Kidney (tissue), 14 donors: ENCODE data around the gene FAM89B. TPM values are rescaled to one million over a fixed set of nuclear protein-coding genes. Genes with fewer than 3 reads are reported as not detected.

Source experiments
- DNase-seq, 5 donors: peaks; one replicate each; pipeline ENCODE4 v3.0.0-alpha.2; 2013 to 2020
- FAIRE-seq: peaks from 2 replicates; lab custom pipeline; 2012; peaks lifted over from hg19 to GRCh38; lab: Jason Lieb, UNC
- H3K27ac ChIP-seq, 2 donors: one replicate each; pipeline ENCODE4 v1.7.0; 2013; ENCODE audit warnings: low read depth in 2 of 2, low read length in 2 of 2, inconsistent platforms in 1 of 2
- H3K27me3 ChIP-seq: one replicate; pipeline ENCODE4 v1.7.1; 2013; ENCODE audit warnings: low read length, inconsistent platforms; ENCODE audit not compliant: control insufficient read depth, insufficient read depth
- H3K36me3 ChIP-seq, 3 donors: one replicate each; pipeline versions ENCODE4 v1.7.0 to v1.7.1; 2013; ENCODE audit warnings: low read length in 3 of 3, control low read depth in 1 of 3, inconsistent platforms in 1 of 3; ENCODE audit not compliant: insufficient read depth in 3 of 3, control insufficient read depth in 2 of 3
- H3K4me1 ChIP-seq, 3 donors: one replicate each; pipeline versions ENCODE4 v1.7.0 to v1.7.1; 2013; ENCODE audit warnings: low read length in 3 of 3, inconsistent platforms in 1 of 3, low read depth in 1 of 3; ENCODE audit not compliant: control insufficient read depth in 2 of 3, insufficient read depth in 2 of 3
- H3K4me3 ChIP-seq, 3 donors: one replicate each; pipeline versions ENCODE4 v1.7.0 to v1.8.1; 2013; ENCODE audit warnings: low read length in 3 of 3, control low read depth in 1 of 3, inconsistent platforms in 1 of 3
- H3K9ac ChIP-seq, 3 donors: one replicate each; pipeline versions ENCODE4 v1.7.0 to v1.7.1; 2013; ENCODE audit warnings: low read length in 3 of 3, control low read depth in 1 of 3, inconsistent platforms in 1 of 3
- H3K9me3 ChIP-seq, 3 donors: one replicate each; pipeline versions ENCODE4 v1.7.0 to v1.7.1; 2013; ENCODE audit warnings: low read length in 3 of 3, control low read depth in 1 of 3, inconsistent platforms in 1 of 3; ENCODE audit not compliant: control insufficient read depth in 2 of 3, insufficient read depth in 1 of 3
- intact Hi-C: fragments of 100-400 bp; cut with DNase I; formaldehyde crosslinking; loops from one replicate; pipeline ENCODE4 v1.11.1; 2022
- polyA plus RNA-seq: library from polyadenylated mRNA; stranded (reverse); fragments of 350-450 nt; fragmentation: Illumina TruSeq; extraction: RNeasy Lipid Tissue Mini Kit (QIAGEN cat#74804); gene quantifications from one replicate; pipeline ENCODE4 v1.2.3, GENCODE V29; 2014; ENCODE audit warnings: low read depth, low replicate concordance; ENCODE audit not compliant: insufficient read depth
- total RNA-seq: library from RNA; stranded (reverse); fragmentation: NEBNext Ultra II Directional; extraction: Animal tissue kit (Norgen Biotek cat#: 25700); gene quantifications from one replicate; pipeline ENCODE4 v1.2.1, GENCODE V29; 2021
- TF ChIP-seq, protein P1 (sequence below): IDR thresholded peaks from 3 replicates; pipeline ENCODE4 v1.5.1; 2012; ENCODE audit warnings: mild to moderate bottlenecking, moderate library complexity, borderline replicate concordance; ENCODE audit not compliant: insufficient read depth; ENCODE audit errors: extremely low read depth
- donor health status: control.
- donor health status: control.
- donor health status: control.
- donor health status: control.
- donor health status: control.
- donor health status: DM: yes; HTN: yes; CAD: no.
- donor health status: Normal renal cell carcinoma (clear cell type).

Gene FAM89B
- total and polyA plus RNA-seq, 2 donors from 2014 or later = 33.5 to 36.7 TPM

DNA sequence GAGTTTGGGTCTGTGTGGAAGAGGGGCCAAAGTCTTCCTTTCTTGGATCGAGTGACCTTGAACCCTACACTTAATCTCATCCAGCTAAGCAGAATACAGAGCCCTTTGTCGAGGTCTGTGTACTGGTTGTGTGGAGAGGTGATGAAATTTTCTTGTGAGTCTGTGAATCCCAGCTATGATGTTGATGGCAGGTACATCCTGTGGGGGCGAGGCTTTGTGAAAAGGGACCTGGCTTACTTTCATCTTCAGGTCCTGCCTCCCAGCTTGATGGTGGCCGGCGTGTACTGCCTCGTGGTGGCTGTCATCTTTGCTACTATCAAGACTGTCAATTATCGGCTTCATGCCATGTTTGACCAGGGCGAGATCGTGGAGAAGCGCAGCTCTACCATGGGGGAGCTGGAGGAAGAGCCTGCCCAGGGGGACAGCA lies 44.2 kb downstream of the FAM89B start:
- FAIRE-seq (no peak), DNase-seq (no peak)
- intact Hi-C loops = no loop called here
- Histone ChIP-seq H3K4me1 (peaks cover 0 to 30% (median 0%) of the 10 kb centered on the region in 3 donors), H3K27ac (no peak overlapping the region), H3K36me3 (peaks cover 2 to 12% (median 5%) of the 10 kb centered on the region in 3 donors), H3K4me3 (peak overlapping the region; percentile 53 to 76 (median 59)), H3K27me3 (no peaks in the 10 kb centered on the region), H3K9me3 (no peaks in the 10 kb centered on the region), H3K9ac (peak overlapping the region; percentile 2 to 68 (median 38))
- TF ChIP-seq, protein P1, sequence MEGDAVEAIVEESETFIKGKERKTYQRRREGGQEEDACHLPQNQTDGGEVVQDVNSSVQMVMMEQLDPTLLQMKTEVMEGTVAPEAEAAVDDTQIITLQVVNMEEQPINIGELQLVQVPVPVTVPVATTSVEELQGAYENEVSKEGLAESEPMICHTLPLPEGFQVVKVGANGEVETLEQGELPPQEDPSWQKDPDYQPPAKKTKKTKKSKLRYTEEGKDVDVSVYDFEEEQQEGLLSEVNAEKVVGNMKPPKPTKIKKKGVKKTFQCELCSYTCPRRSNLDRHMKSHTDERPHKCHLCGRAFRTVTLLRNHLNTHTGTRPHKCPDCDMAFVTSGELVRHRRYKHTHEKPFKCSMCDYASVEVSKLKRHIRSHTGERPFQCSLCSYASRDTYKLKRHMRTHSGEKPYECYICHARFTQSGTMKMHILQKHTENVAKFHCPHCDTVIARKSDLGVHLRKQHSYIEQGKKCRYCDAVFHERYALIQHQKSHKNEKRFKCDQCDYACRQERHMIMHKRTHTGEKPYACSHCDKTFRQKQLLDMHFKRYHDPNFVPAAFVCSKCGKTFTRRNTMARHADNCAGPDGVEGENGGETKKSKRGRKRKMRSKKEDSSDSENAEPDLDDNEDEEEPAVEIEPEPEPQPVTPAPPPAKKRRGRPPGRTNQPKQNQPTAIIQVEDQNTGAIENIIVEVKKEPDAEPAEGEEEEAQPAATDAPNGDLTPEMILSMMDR = no peak

GRCh38 chr11:65617136-65617850 lies 45.0 kb downstream of the FAM89B start:
- Histone ChIP-seq H3K27me3 (no peaks in the 10 kb centered on the region), H3K27ac (no peak overlapping the region), H3K9ac (no peak overlapping the region), H3K4me3 (peak overlapping the region in 1 of 3 donors; percentile 76), H3K9me3 (no peaks in the 10 kb centered on the region), H3K4me1 (peaks cover 0 to 24% (median 0%) of the 10 kb centered on the region in 3 donors), H3K36me3 (peaks cover 2 to 12% (median 5%) of the 10 kb centered on the region in 3 donors)
- DNase-seq (no peak), FAIRE-seq (no peak)
- TF ChIP-seq, protein P1 = no peak
- intact Hi-C loops = no loop called here

DNA sequence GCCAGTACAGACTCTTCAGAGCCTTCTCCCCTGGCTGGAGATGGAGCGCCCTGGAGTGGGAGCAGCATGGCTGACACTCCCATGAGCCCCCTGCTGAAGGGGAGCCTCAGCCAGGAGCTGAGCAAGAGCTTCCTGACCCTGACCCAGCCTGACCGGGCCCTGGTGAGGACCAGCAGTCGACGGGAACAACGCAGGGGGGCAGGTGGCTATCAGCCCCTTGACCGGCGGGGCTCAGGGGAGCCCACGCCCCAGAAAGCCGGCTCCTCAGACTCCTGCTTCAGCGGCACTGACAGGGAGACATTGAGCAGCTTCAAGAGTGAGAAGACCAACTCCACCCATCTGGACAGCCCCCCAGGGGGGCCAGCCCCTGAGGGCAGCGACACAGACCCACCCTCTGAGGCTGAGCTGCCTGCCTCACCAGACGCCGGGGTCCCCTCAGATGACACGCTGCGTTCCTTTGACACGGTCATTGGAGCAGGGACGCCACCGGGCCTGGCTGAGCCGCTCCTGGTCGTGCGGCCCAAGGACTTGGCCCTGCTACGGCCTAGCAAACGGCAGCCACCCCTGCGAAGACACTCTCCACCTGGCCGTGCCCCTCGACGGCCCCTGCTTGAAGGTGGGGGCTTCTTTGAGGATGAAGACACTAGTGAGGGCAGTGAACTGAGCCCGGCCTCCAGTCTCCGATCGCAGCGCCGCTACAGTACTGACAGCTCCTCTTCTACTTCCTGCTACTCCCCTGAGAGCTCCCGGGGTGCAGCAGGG lies 45.8 kb downstream of the FAM89B start:
- Histone ChIP-seq H3K9ac (no peak overlapping the region), H3K4me3 (no peak overlapping the region), H3K27ac (no peak overlapping the region), H3K4me1 (peaks cover 0 to 15% (median 0%) of the 10 kb centered on the region in 3 donors), H3K27me3 (no peaks in the 10 kb centered on the region), H3K9me3 (no peaks in the 10 kb centered on the region), H3K36me3 (peaks cover 2 to 12% (median 5%) of the 10 kb centered on the region in 3 donors)
- FAIRE-seq = no peak
- peak in 2 of 5 donors; percentile 44 to 77 for DNase-seq
- intact Hi-C loops = no loop called here
- TF ChIP-seq, protein P1 = no peak
